Superior temporal gyrus (tissue), 1 donor: ENCODE measurements around the gene CD48.

Experiments used
- DNase-seq: peaks from one replicate; pipeline ENCODE4 v3.0.0-alpha.2; 2016; ENCODE audit errors: extremely low spot score

Gene CD48

GRCh38 chr1:160634543-160635491, 76.8 kb downstream of the CD48 start:
- no peak for DNase-seq

- no peak for DNase-seq
Observed at GRCh38 chr1:160633330-160633903, 78.2 kb downstream of the CD48 start.

- DNase-seq = no peak
Observed at GRCh38 chr1:160631983-160632625, 79.5 kb downstream of the CD48 start.

GRCh38 chr1:160630523-160631451, 80.8 kb downstream of the CD48 start:
- no peak for DNase-seq

GRCh38 chr1:160629286-160630210, 82.1 kb downstream of the CD48 start:
- peak; percentile 25 for DNase-seq

GRCh38 chr1:160628799-160629263, 82.8 kb downstream of the CD48 start:
- DNase-seq = no peak
